Heart left ventricle (tissue), 13 donors: Measurements from ENCODE around the gene IL6R.

Experiments used
- POLR2A ChIP-seq, 2 donors: fragments of 450-650 bp; IDR thresholded peaks; one replicate each; pipeline ENCODE4 v1.6.1; 2017; ENCODE audit warnings: antibody characterized with exemption in 2 of 2, mild to moderate bottlenecking in 2 of 2, moderate library complexity in 2 of 2
- TF ChIP-seq, protein P1 (sequence below), 12 donors: fragments of 200-600 bp; sonication (generic) in 4 of 12; IDR thresholded peaks; one replicate each; pipeline versions ENCODE4 v1.5.0 to v1.8.0; 2018 to 2022; ENCODE audit warnings: antibody characterized with exemption in 12 of 12, mild to moderate bottlenecking in 5 of 12
- donor health status: ischemic (EF 13 %, LVEDD 7.1; RV severe dilation, severe dysfunction).
- donor health status: DM: no; HTN: yes; CAD: no.
- donor health status: DM: no; HTN: no; CAD: no.
- donor health status: ischemic (EF 25% LVEDD 6.9; RV normal size, moderate dysfunction).
- donor health status: ischemic (EF 25% LVEDD 5.7; RV mildly dilated, moderate dysfunction).
- donor health status: ischemic (EF 35%, LVEDD 5.7; RV mildly dilated, moderate dysfunction).
- donor health status: nonischemic (EF 11% LVEDD 7.7; RV severe dilation, severe dysfunction).
- donor health status: DM: yes; HTN: yes; CAD: no.
- donor health status: PGD.
- donor health status: ischemic (EF 29% LVEDD 5.4; RV normal size, mild dysfunction).
- donor health status: nonischemic (EF 23%, LVEDD 6.1; RV moderate dilation, normal function).

- TF ChIP-seq, protein P1, sequence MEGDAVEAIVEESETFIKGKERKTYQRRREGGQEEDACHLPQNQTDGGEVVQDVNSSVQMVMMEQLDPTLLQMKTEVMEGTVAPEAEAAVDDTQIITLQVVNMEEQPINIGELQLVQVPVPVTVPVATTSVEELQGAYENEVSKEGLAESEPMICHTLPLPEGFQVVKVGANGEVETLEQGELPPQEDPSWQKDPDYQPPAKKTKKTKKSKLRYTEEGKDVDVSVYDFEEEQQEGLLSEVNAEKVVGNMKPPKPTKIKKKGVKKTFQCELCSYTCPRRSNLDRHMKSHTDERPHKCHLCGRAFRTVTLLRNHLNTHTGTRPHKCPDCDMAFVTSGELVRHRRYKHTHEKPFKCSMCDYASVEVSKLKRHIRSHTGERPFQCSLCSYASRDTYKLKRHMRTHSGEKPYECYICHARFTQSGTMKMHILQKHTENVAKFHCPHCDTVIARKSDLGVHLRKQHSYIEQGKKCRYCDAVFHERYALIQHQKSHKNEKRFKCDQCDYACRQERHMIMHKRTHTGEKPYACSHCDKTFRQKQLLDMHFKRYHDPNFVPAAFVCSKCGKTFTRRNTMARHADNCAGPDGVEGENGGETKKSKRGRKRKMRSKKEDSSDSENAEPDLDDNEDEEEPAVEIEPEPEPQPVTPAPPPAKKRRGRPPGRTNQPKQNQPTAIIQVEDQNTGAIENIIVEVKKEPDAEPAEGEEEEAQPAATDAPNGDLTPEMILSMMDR (IDR thresholded peaks at IDR 0.05): no peak
- no peak for TF ChIP-seq POLR2A (IDR thresholded peaks at IDR 0.05)
These were observed 1.2 kb upstream of the IL6R start for GRCh38 chr1:154403983-154404382.
